Suprapubic skin (tissue), 4 donors: Measurements from ENCODE around the gene PAQR7.

ENCODE experiments used
- CTCF ChIP-seq, 2 donors: fragments of 200-600 bp in 1 of 2; fragments of 450-650 bp in 1 of 2; sonication (generic) in 1 of 2; IDR thresholded peaks; one replicate each; pipeline ENCODE4 v1.5.1; 2016 to 2019; ENCODE audit warnings: antibody characterized with exemption in 2 of 2, mild to moderate bottlenecking in 1 of 2, moderate library complexity in 1 of 2
- POLR2A ChIP-seq, 2 donors: fragments of 450-650 bp; IDR thresholded peaks; one replicate each; pipeline ENCODE4 v1.6.1; 2017; ENCODE audit warnings: antibody characterized with exemption in 2 of 2, mild to moderate bottlenecking in 2 of 2, moderate library complexity in 2 of 2
- POLR2AphosphoS5 ChIP-seq, 3 donors: sonication (generic); formaldehyde crosslinking; IDR thresholded peaks; one replicate each; pipeline ENCODE4 v1.6.1; 2017; ENCODE audit warnings: antibody characterized with exemption in 3 of 3

- TF ChIP-seq POLR2AphosphoS5 (IDR thresholded peaks at IDR 0.05) = peak in 2 of 3 donors; percentile 19 to 52
- peak; percentile 96 to 99 for TF ChIP-seq CTCF (IDR thresholded peaks at IDR 0.05)
- no peak for TF ChIP-seq POLR2A (IDR thresholded peaks at IDR 0.05)
These were observed 20.0 kb upstream of the PAQR7 start for GRCh38 chr1:25895365-25895990.
